IPS-NIHi7 (cell line): ENCODE results near the gene TPK1.
"Not testable (repeated sequence)": the region's sequence is repeated elsewhere in the genome, so short reads cannot be mapped to it uniquely, and the experiment has no call there.

Experiments used
- DNase-seq: peaks from one replicate; pipeline ENCODE4 v3.0.0; 2012; ENCODE audit warnings: mixed read lengths; ENCODE audit errors: extremely low spot score

TPK1 gene

GRCh38 chr7:144474800-144475615 is 360.8 kb downstream of the TPK1 start:
- no peak for DNase-seq

- DNase-seq, result no peak
Measured at GRCh38 chr7:144474363-144474762, 361.5 kb downstream of the TPK1 start.

GRCh38 chr7:144473908-144474307 is 361.9 kb downstream of the TPK1 start:
- no peak for DNase-seq

GRCh38 chr7:144470078-144470477 is 365.8 kb downstream of the TPK1 start:
- DNase-seq, result no peak

GRCh38 chr7:144468990-144469732 is 366.7 kb downstream of the TPK1 start:
- DNase-seq, result no peak

DNA sequence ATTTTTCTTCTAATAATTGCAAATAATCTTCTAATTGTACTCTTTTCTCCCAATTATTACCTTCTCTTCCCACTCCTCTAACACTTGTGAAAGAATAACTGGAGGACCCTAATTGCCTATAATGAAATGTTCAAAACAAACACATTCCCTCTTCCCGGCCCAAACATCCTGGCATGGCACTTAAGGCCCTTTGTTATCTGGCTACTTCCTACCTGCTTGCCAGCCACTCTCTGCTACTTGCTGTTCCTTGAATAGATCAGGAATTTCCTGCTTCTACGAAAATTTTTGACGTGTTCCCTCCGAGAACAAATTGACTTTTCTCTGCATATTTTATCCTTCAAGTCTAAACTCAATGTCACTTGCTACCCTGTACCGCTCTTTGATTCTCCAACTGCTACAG is 376.2 kb downstream of the TPK1 start:
- DNase-seq, result no peak

DNA sequence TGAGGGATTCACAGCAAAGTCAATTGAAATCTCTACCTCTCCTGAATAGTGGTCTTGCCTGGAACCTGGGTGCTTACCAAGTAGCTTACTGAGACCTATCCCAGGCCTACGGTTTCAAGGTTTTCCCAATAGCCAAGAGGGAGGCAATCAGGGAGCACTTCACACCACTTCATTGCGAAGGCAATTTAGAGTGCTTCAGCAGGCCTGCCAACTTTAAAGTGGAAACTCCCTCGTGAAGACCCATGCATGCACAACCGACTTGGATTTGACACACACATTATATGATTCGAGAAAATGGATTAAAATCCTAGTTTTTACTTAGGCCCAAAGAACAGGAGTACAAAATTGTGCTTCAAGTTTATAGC is 380.8 kb downstream of the TPK1 start:
- no peak for DNase-seq

DNA sequence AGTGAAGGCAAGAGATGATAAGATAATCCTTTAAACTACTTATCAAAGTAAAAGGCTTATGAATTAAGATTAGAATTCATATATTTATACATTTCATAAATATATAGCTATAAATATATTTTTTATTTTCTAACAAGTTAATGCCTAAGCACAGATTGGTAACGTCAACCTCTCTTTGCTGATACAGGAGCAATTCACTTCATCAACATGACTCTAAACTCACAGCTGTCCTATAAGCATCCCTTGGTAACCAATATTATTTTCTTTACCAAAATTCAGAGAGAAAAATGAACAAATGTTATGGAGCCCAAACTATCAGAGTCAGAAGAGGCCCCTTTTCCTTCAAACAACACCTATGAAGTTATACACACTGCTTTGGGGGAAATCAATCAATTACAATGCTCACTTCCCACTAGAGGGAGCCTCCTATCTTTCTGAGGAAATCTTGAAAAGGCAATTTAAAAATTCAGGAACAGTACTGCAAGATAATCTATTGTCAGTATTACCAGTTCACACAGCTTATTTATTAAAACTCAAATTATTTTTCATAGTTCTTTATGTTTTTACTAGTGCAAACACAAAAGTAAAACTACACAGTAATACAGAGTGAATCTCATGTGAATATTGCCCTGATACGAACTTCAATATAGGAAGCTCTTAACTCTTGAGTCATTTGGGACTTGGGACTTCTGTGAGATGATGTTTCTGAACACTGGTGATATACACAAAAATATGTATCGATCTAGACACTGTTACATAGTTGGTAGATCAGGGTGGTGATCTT is 381.4 kb downstream of the TPK1 start:
- DNase-seq, result no peak

GRCh38 chr7:144452064-144452463 is 383.8 kb downstream of the TPK1 start:
- DNase-seq, result no peak

DNA sequence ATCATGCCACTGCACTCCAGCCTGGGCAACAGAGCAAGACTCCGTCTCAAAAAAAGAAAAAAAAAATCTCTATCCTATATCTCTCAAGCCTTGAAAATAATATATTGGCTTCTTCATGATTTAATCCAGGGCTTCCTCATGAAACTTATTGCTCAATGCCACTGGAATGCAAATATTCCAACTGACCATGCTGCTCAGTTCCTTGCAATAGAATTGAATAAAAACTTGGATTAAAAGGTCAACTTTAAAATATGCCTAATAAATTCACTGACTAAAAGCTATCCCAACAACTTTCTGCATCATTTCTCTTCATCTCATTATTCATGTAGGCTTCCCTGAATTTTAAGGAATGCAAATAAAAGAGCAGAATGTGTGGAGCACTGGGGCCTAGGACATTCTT is 390.3 kb downstream of the TPK1 start:
- DNase-seq, result no peak

GRCh38 chr7:144439717-144440205 is 396.1 kb downstream of the TPK1 start:
- no peak for DNase-seq

DNA sequence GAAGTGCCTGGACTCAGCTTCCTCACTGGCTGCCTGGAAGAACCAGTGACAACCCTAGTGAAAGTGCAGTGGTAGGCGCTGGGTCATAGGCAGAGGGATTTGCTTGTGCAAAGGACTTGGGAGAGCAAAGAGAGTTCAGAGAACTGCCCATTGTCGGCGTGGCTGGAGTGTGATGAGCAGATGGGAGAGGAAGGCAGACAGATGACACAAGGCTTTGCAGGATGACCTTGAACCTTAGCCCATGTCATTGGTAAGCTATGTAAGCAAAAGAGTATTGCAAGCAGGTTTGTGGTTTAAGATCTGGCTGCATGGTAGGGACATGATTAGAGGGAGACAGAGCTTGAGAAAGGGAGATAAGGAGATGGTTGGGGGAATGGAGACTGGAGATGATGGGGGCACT is 397.1 kb downstream of the TPK1 start:
- DNase-seq, result no peak

- peak; percentile 41 for DNase-seq
Measured at GRCh38 chr7:144437370-144438191, 398.3 kb downstream of the TPK1 start.

DNA sequence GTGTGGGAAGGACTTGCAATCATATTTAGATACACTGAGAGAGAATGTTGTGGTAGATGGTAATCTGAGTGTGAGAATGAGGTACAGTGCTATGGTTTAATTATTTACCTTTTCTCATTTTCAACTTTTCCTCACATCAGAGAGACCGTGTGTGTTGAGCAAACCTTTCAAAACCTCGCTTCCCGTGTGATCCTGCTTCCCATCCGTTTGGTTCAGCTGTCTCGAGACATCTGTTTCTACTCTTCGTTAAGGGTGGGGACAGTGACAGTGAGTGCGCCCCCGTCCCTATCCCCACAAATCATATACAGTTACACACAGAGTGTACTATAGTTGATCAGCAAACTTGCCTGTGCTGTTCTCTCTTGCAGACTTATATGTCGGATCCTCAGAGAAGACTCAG is 399.4 kb downstream of the TPK1 start:
- no peak for DNase-seq

DNA sequence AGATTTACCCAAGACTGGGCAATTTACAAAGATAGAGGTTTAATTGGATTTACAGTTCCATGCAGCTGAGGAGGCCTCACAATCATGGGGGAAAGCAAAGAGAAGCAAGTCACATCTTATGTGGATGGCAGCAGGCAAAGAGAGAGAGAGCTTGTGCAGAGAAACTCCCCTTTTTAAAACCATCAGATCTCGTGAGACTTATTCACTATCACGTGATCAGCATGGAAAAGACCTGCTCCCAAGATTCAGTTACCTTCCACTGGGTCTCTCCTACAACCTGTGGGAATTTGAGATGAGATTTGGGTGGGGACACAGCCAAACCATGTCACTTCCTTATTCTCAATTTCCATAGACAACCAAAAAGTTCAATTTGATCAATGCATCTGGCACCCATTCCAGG is 407.4 kb downstream of the TPK1 start:
- DNase-seq, result no peak

DNA sequence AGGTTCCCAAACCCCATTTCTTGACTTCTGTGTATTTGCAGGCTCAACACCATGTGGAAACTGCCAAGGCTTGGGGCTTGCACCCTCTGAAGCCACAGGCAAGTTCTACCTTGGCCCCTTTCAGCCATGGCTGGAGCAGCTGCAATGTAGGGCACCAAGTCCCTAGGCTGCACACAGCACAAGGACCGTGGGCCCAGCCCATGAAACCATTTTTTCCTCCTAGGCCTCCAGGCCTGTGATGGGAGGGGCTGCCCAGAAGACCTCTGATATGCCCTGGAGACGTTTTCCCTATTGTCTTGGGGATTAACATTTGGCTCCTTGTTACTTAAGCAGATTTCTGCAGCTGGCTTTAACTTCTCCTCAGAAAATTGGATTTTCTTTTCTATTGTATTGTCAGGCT is 408.3 kb downstream of the TPK1 start:
- DNase-seq, result not testable (repeated sequence)

- not testable (repeated sequence) for DNase-seq
Measured at GRCh38 chr7:144418931-144419330, 416.9 kb downstream of the TPK1 start.

- no peak for DNase-seq
Measured at GRCh38 chr7:144416341-144416740, 419.5 kb downstream of the TPK1 start.

GRCh38 chr7:144415858-144416257 is 420.0 kb downstream of the TPK1 start:
- DNase-seq, result no peak

- no peak for DNase-seq
Measured at GRCh38 chr7:144414815-144415214, 421.0 kb downstream of the TPK1 start.

GRCh38 chr7:144410441-144410840 is 425.4 kb downstream of the TPK1 start:
- DNase-seq, result peak; percentile 6
